A549 (cell line): ENCODE data around the gene VSTM1. TPM values are rescaled to one million over a fixed set of nuclear protein-coding genes. Genes with fewer than 3 reads are reported as not detected.

Experiments used
- ATAC-seq, 2 experiments: fragments of 200-7000 bp in 1 of 2; fragments of >200 bp in 1 of 2; cut with Nextera tagmentation in 1 of 2; cut with Tn5 transposase in 1 of 2; 3 replicates each; pipeline versions ENCODE4 v1.8.0 to v1.9.1; 2018 to 2020; ENCODE audit warnings: mild to moderate bottlenecking in 1 of 2, moderate library complexity in 1 of 2
- CTCF ChIA-PET: fragments of 300-600 bp; sonication (Branson Sonifier 250); formaldehyde crosslinking; extraction: SDS; loops from one replicate; lab custom pipeline; 2021; ENCODE audit warnings: antibody characterized with exemption, inconsistent platforms; lab: Yijun Ruan, JAX
- POLR2A ChIA-PET: fragments of 350-600 bp; formaldehyde crosslinking; extraction: SDS; loops from one replicate; lab custom pipeline; 2021; ENCODE audit warnings: antibody characterized with exemption, inconsistent platforms; lab: Yijun Ruan, JAX
- DNase-seq, 2 experiments: peaks; one replicate each; pipeline versions ENCODE4 v3.0.0 to v3.0.0-alpha.2; 2011 to 2016; ENCODE audit warnings: low read depth in 1 of 2, low spot score in 1 of 2
- FAIRE-seq: peaks from 2 replicates; lab custom pipeline; 2011; peaks lifted over from hg19 to GRCh38; lab: Jason Lieb, UNC
- H3K27ac ChIP-seq, 2 experiments: fragments of >200 bp; sonication (Bioruptor Twin); formaldehyde crosslinking; 3 replicates each; pipeline ENCODE4 v1.5.1; 2016 to 2017
- H3K4me1 ChIP-seq: fragments of >200 bp; sonication (Bioruptor Twin); formaldehyde crosslinking; 3 replicates; pipeline ENCODE4 v1.6.1; 2016
- H3K4me2 ChIP-seq: fragments of >200 bp; sonication (Bioruptor Twin); formaldehyde crosslinking; 3 replicates; pipeline ENCODE4 v1.6.1; 2016
- H3K4me3 ChIP-seq: fragments of >200 bp; sonication (Bioruptor Twin); formaldehyde crosslinking; 3 replicates; pipeline ENCODE4 v1.5.1; 2016
- H3K9me3 ChIP-seq: fragments of >200 bp; sonication (Bioruptor Twin); formaldehyde crosslinking; 3 replicates; pipeline ENCODE4 v1.6.1; 2016
- BCL3 ChIP-seq: fragments of >200 bp; sonication (Bioruptor Twin); formaldehyde crosslinking; IDR thresholded peaks from 3 replicates; pipeline ENCODE4 v1.6.1; 2016
- BHLHE40 ChIP-seq: IDR thresholded peaks from 2 replicates; pipeline ENCODE4 v1.6.1; 2012; ENCODE audit warnings: low read depth, low read length, inconsistent platforms
- CHD2 ChIP-seq: fragments of 150-350 bp; IDR thresholded peaks from 2 replicates; pipeline ENCODE4 v1.6.1; 2014; ENCODE audit warnings: low read length; ENCODE audit not compliant: partially characterized antibody
- EHMT2 ChIP-seq: fragments of 200-600 bp; sonication (generic); IDR thresholded peaks from 2 replicates; pipeline ENCODE4 v1.6.1; 2016; ENCODE audit warnings: antibody characterized with exemption, low read depth, mild to moderate bottlenecking, moderate library complexity
- EP300 ChIP-seq, 2 experiments: fragments of >200 bp; sonication (Bioruptor Twin); formaldehyde crosslinking; IDR thresholded peaks; 2 replicates in 1 of 2; 3 replicates in 1 of 2; pipeline ENCODE4 v1.6.1; 2016 to 2017
- ESRRA ChIP-seq: fragments of 150-350 bp; IDR thresholded peaks from 2 replicates; pipeline ENCODE4 v1.6.1; 2014; ENCODE audit warnings: mild to moderate bottlenecking, low read length, borderline replicate concordance
- FOSL2 ChIP-seq, 2 experiments: fragments of 450-650 bp in 1 of 2; fragments of >200 bp in 1 of 2; sonication (Bioruptor Twin) in 1 of 2; formaldehyde crosslinking; IDR thresholded peaks; 2 replicates each; pipeline versions ENCODE4 v1.5.0 to v1.6.1; 2016 to 2020; ENCODE audit warnings: mild to moderate bottlenecking in 1 of 2, moderate library complexity in 1 of 2
- FOXS1 ChIP-seq: fragments of 250-450 bp; sonication (Bioruptor Pico); IDR thresholded peaks from 2 replicates; pipeline ENCODE4 v1.5.0; 2020; ENCODE audit warnings: mild to moderate bottlenecking, moderate library complexity
- GATA3 ChIP-seq: IDR thresholded peaks from 2 replicates; pipeline ENCODE4 v1.6.1; 2012; ENCODE audit warnings: borderline replicate concordance
- HOXA7 ChIP-seq: fragments of 250-450 bp; sonication (Bioruptor Pico); IDR thresholded peaks from 2 replicates; pipeline ENCODE4 v1.5.0; 2020; ENCODE audit warnings: mild to moderate bottlenecking, moderate library complexity
- KDM5A ChIP-seq: fragments of 200-600 bp; sonication (generic); IDR thresholded peaks from 2 replicates; pipeline ENCODE4 v1.6.1; 2016; ENCODE audit warnings: antibody characterized with exemption, mild to moderate bottlenecking
- MAFK ChIP-seq: fragments of 450-650 bp; IDR thresholded peaks from 2 replicates; pipeline ENCODE4 v1.6.1; 2014; ENCODE audit not compliant: partially characterized antibody
- MAX ChIP-seq: IDR thresholded peaks from 2 replicates; pipeline ENCODE4 v1.6.1; 2012
- NFE2L2 ChIP-seq: fragments of 150-350 bp; conservative IDR thresholded peaks from 2 replicates; pipeline ENCODE4 v1.6.1; 2014; ENCODE audit warnings: low read length
- NPAS2 ChIP-seq: fragments of 250-450 bp; sonication (Bioruptor Pico); IDR thresholded peaks from 2 replicates; pipeline ENCODE4 v1.8.0; 2022; ENCODE audit warnings: mild to moderate bottlenecking, moderate library complexity, borderline replicate concordance
- POLR2A ChIP-seq: IDR thresholded peaks from 2 replicates; pipeline ENCODE4 v1.6.1; 2012; ENCODE audit warnings: mild to moderate bottlenecking, low read length
- RAD21 ChIP-seq, 2 experiments: fragments of >200 bp in 1 of 2; sonication (Bioruptor Twin) in 1 of 2; formaldehyde crosslinking in 1 of 2; IDR thresholded peaks in 1 of 2; conservative IDR thresholded peaks in 1 of 2; 2 replicates in 1 of 2; 3 replicates in 1 of 2; pipeline ENCODE4 v1.6.1; 2012 to 2018; ENCODE audit warnings: inconsistent platforms in 1 of 2
- RCOR1 ChIP-seq: fragments of 150-350 bp; IDR thresholded peaks from 2 replicates; pipeline ENCODE4 v1.6.1; 2014; ENCODE audit warnings: antibody characterized with exemption, low read length, low read depth
- ZC3H11A ChIP-seq: fragments of 450-650 bp; IDR thresholded peaks from 2 replicates; pipeline ENCODE4 v1.6.1; 2014; ENCODE audit warnings: antibody characterized with exemption, mild to moderate bottlenecking
- WGBS: methylation state at CpG from one replicate; pipeline ENCODE4 v1.1.6; 2017; ENCODE audit errors: missing lambda C conversion rate; 5-methylcytosine and 5-hydroxymethylcytosine counted together
- polyA plus RNA-seq, 4 experiments: library from polyadenylated mRNA; depleted of rRNA in 3 of 4; stranded (reverse); fragments of >200 nt; fragmentation: RNase III in 1 of 4; extraction: RNeasy Plus Mini Kit Qiagen cat#74134 plus additional on column Dnase treatment in 1 of 4; gene quantifications; 2 replicates in 3 of 4; 3 replicates in 1 of 4; pipeline ENCODE4 v1.2.3, GENCODE V29; 2011 to 2017
- TF ChIP-seq, protein P1 (sequence below): fragments of 150-350 bp; IDR thresholded peaks from 2 replicates; pipeline ENCODE4 v1.6.1; 2014; ENCODE audit warnings: low read depth, mild to moderate bottlenecking, low read length
- TF ChIP-seq, protein P2 (sequence below): fragments of 250-450 bp; sonication (Bioruptor Pico); IDR thresholded peaks from 2 replicates; pipeline ENCODE4 v1.5.0; 2020; ENCODE audit warnings: low read depth, mild to moderate bottlenecking, moderate library complexity
- TF ChIP-seq, protein P3 (sequence below): fragments of 200-600 bp; sonication (generic); IDR thresholded peaks from 2 replicates; pipeline ENCODE4 v1.6.1; 2016; ENCODE audit warnings: antibody characterized with exemption, mild to moderate bottlenecking, moderate library complexity

Gene VSTM1
- polyA plus RNA-seq, 2 of the 4 experiments (the other 2 are of a cell fraction): 0.25 to 0.50 TPM

DNA sequence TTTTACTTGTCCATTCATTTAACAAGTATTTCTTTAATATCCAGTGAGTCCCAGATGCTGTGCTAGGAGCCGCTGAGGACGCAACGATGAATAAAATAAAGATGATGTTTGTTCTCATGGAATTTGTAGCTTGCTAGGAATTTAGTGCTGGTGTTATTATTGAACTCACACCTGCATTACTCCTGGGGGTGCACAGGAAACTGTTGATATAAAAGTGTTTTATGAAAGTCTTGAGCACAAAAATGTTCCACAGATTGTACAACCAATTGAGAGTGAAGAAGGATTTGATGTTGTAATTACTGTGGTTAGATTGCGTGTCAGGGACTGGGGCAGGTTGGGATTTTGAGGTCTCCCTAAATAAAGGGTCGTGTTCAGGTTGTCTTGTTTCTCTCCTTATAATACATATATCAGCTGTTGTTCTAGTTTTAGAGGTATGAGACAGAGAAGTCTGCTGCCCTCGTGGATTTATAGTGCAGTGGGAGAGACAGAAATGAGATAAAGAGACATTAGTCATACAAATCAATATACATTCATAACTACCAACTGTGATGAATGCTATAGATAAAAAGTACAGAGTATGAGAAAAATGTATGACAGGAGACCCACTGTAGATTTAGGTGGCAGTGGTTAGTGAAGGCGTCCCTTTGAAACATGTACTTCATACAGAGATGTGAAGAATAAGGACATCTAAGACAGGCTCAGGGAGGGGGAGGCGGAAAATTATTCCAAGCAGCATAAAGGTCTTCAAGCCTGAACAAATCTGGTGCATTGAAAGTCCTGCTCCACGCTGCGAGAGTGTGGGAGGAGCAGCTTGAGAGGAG, 61.0 kb downstream of the VSTM1 start:
- H3K9me3 ChIP-seq: no peaks in the 10 kb centered on the region
- peak overlapping the region; percentile 33 to 71; a peak in 5 of 6 replicates for H3K27ac ChIP-seq
- H3K4me3 ChIP-seq: no peak overlapping the region
- ChIA-PET CTCF (interaction anchor here (0.7 to 3.0 kb wide), 7 partner anchors 9 to 137 kb away, joined by 3 to 27 read pairs (median 5); no protein-coding TSS in a partner anchor), POLR2A (interaction anchor here (1.0 to 1.1 kb wide), 2 partner anchors 11 to 22 kb away, joined by 6 to 7 read pairs; partner anchors contain the start of gene CACNG6)
- peaks cover 43% of the 10 kb centered on the region for H3K4me1 ChIP-seq
- ATAC-seq (peak in 1 of 2 experiments; percentile 6; a peak in 3 of 6 replicates), DNase-seq (no peak), FAIRE-seq (peak; percentile 7)
- peak overlapping the region; percentile 25 for H3K4me2 ChIP-seq
- WGBS: 60% methylated on average over 10 of the region's 10 CpGs
- TF ChIP-seq KDM5A (no peak), FOSL2 (IDR thresholded peaks at IDR 0.05) (no peak), FOSL2 (CRISPR knock-in tag; IDR thresholded peaks at IDR 0.05) (peak; percentile 38; the same call in 1 of the 2 replicates), BHLHE40 (no peak), GATA3 (peak; percentile 56; the same call in 1 of the 2 replicates), HOXA7 (CRISPR knock-in tag) (peak; percentile 61; the same call in 1 of the 2 replicates)

DNA sequence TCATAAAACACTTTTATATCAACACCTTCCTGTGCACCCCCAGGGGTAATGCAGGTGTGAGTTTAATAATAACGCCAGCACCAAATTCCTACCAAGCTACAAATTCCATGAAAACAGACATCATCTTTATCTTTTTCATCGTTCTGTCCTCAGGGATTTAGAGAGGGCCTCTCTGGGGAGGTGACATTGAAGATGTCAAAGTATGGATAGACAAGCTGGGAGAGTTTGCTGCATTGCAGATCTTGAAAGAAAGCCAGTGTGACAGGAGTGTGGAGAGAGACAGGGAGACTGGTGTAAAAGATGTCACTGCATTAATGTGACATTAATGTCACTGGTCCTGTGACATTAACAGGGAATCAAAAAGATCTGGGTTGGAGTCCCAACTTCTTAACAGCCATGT, 62.2 kb downstream of the VSTM1 start:
- H3K4me1 ChIP-seq: peaks cover 31% of the 10 kb centered on the region
- ChIA-PET CTCF (interaction anchor here (0.6 to 3.0 kb wide), 6 partner anchors 9 to 54 kb away, joined by 3 to 27 read pairs (median 3); no protein-coding TSS in a partner anchor), POLR2A (interaction anchor here (0.7 to 1.0 kb wide), 2 partner anchors 10 to 21 kb away, joined by 4 to 7 read pairs; partner anchors contain the start of gene CACNG6)
- TF ChIP-seq MAX (no peak), EHMT2 (no peak)
- TF ChIP-seq, protein P1, sequence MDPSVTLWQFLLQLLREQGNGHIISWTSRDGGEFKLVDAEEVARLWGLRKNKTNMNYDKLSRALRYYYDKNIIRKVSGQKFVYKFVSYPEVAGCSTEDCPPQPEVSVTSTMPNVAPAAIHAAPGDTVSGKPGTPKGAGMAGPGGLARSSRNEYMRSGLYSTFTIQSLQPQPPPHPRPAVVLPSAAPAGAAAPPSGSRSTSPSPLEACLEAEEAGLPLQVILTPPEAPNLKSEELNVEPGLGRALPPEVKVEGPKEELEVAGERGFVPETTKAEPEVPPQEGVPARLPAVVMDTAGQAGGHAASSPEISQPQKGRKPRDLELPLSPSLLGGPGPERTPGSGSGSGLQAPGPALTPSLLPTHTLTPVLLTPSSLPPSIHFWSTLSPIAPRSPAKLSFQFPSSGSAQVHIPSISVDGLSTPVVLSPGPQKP: no peak
- FAIRE-seq (no peak), ATAC-seq (no peak), DNase-seq (no peak)
- no peak overlapping the region for H3K4me3 ChIP-seq
- 87% methylated on average over 2 of the region's 2 CpGs for WGBS
- H3K27ac ChIP-seq: peak overlapping the region; percentile 1 to 71; a peak in 3 of 6 replicates
- no peak overlapping the region for H3K4me2 ChIP-seq
- H3K9me3 ChIP-seq: no peaks in the 10 kb centered on the region

DNA sequence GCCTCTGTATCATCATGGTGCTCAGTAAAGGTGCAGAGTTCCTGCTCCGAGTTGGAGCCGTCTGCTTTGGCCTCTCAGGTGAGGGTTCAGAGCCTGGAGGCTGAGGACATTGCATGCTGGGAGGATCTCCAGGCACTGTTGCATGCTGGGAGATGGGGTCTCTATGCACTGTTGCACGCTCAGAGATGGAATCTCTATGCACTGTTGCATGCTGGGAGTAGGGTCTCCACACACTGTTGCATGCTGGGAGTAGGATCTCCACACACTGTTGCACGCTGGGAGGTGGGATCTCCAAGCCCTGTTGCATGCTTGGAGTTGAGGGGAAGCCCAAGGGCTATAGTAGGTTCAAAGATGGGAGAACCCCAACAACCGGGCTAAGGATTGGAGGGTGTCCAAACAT, 64.0 kb downstream of the VSTM1 start:
- TF ChIP-seq RAD21 (conservative IDR thresholded peaks at IDR 0.05 in 1 of 2, IDR thresholded peaks at IDR 0.05 in 1 of 2): no peak
- no peak for TF ChIP-seq POLR2A
- no peak for TF ChIP-seq EP300 (IDR thresholded peaks at IDR 0.05)
- no peak for TF ChIP-seq FOXS1
- TF ChIP-seq NPAS2 (CRISPR knock-in tag): no peak
- TF ChIP-seq BCL3: no peak
- TF ChIP-seq ZC3H11A: no peak
- TF ChIP-seq, protein P2, sequence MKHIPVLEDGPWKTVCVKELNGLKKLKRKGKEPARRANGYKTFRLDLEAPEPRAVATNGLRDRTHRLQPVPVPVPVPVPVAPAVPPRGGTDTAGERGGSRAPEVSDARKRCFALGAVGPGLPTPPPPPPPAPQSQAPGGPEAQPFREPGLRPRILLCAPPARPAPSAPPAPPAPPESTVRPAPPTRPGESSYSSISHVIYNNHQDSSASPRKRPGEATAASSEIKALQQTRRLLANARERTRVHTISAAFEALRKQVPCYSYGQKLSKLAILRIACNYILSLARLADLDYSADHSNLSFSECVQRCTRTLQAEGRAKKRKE (CRISPR knock-in tag): no peak
- TF ChIP-seq NFE2L2: no peak
- no peak for TF ChIP-seq CHD2
- no peak for TF ChIP-seq ESRRA
- no peak for TF ChIP-seq RCOR1
- TF ChIP-seq MAFK: no peak
- TF ChIP-seq, protein P3, sequence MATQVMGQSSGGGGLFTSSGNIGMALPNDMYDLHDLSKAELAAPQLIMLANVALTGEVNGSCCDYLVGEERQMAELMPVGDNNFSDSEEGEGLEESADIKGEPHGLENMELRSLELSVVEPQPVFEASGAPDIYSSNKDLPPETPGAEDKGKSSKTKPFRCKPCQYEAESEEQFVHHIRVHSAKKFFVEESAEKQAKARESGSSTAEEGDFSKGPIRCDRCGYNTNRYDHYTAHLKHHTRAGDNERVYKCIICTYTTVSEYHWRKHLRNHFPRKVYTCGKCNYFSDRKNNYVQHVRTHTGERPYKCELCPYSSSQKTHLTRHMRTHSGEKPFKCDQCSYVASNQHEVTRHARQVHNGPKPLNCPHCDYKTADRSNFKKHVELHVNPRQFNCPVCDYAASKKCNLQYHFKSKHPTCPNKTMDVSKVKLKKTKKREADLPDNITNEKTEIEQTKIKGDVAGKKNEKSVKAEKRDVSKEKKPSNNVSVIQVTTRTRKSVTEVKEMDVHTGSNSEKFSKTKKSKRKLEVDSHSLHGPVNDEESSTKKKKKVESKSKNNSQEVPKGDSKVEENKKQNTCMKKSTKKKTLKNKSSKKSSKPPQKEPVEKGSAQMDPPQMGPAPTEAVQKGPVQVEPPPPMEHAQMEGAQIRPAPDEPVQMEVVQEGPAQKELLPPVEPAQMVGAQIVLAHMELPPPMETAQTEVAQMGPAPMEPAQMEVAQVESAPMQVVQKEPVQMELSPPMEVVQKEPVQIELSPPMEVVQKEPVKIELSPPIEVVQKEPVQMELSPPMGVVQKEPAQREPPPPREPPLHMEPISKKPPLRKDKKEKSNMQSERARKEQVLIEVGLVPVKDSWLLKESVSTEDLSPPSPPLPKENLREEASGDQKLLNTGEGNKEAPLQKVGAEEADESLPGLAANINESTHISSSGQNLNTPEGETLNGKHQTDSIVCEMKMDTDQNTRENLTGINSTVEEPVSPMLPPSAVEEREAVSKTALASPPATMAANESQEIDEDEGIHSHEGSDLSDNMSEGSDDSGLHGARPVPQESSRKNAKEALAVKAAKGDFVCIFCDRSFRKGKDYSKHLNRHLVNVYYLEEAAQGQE: no peak
- ATAC-seq (no peak), FAIRE-seq (no peak), DNase-seq (no peak)
- WGBS: 94% methylated on average over 5 of the region's 5 CpGs
- ChIA-PET CTCF (no interaction called here), POLR2A (no interaction called here)
- peaks cover 31% of the 10 kb centered on the region for H3K4me1 ChIP-seq
- 0 out of 6 replicates have a peak overlapping the region, but pooled peaks of 1 of the 2 experiments have one; percentile 6 for H3K27ac ChIP-seq
- H3K9me3 ChIP-seq: no peaks in the 10 kb centered on the region
- H3K4me3 ChIP-seq: no peak overlapping the region
- no peak overlapping the region for H3K4me2 ChIP-seq
